H1 (cell line): ENCODE data around the gene ARCN1.

Source experiments
- ATF3 ChIP-seq: IDR thresholded peaks from 2 replicates; pipeline ENCODE4 v1.6.1; 2011; ENCODE audit warnings: low read depth, mild to moderate bottlenecking, low read length; ENCODE audit not compliant: insufficient read depth
- CTCF ChIP-seq, 3 experiments: IDR thresholded peaks; 1 replicate in 2 of 3; 2 replicates in 1 of 3; pipeline versions ENCODE4 v1.5.1 to v1.6.1; 2011; ENCODE audit warnings: low read length in 3 of 3, mild to moderate bottlenecking in 3 of 3, inconsistent platforms in 2 of 3, low read depth in 1 of 3, moderate library complexity in 1 of 3; ENCODE audit not compliant: insufficient read depth in 1 of 3; ENCODE audit errors: control extremely low read depth in 1 of 3
- EP300 ChIP-seq, 2 experiments: IDR thresholded peaks; 1 replicate in 1 of 2; 2 replicates in 1 of 2; pipeline ENCODE4 v1.6.1; 2011 to 2012; ENCODE audit warnings: low read depth in 2 of 2, low read length in 2 of 2, mild to moderate bottlenecking in 2 of 2, borderline replicate concordance in 1 of 2, inconsistent platforms in 1 of 2, moderate library complexity in 1 of 2
- JUN ChIP-seq: IDR thresholded peaks from 2 replicates; pipeline ENCODE4 v1.6.1; 2011; ENCODE audit warnings: low read depth, mild to moderate bottlenecking, improper control_type of control experiment, low read length
- MAX ChIP-seq: IDR thresholded peaks from 2 replicates; pipeline ENCODE4 v1.6.1; 2012; ENCODE audit warnings: inconsistent platforms

- TF ChIP-seq EP300 (IDR thresholded peaks at IDR 0.05; ENCODE audit: borderline replicate concordance in 1 of 2, low read depth in 2 of 2, low read length in 2 of 2) (no peak), CTCF (IDR thresholded peaks at IDR 0.05; ENCODE audit: control extremely low read depth in 1 of 3, insufficient read depth in 1 of 3, low read depth in 1 of 3, low read length in 3 of 3) (no peak), JUN (no peak), ATF3 (no peak), MAX (no peak)
These were observed 1.4 kb upstream of the ARCN1 start for GRCh38 chr11:118570787-118571186.
